HCT116 (cell line): Measurements from ENCODE around the gene FAM47E. TPM values are rescaled to one million over a fixed set of nuclear protein-coding genes. Genes with fewer than 3 reads are reported as not detected.

Source experiments
- ATAC-seq: fragments of 200-7000 bp; cut with Tn5 transposase; 2 replicates; pipeline ENCODE4 v1.9.1; 2020; ENCODE audit warnings: mild to moderate bottlenecking, moderate library complexity
- BruUV-seq: library from RNA; stranded (reverse); fragments of 400-500 nt; replicated peaks from 2 replicates; lab custom pipeline; 2021; lab: Mats Ljungman, UMichigan
- CTCF ChIA-PET: fragments of 300-600 bp; sonication (Branson Sonifier 250); formaldehyde crosslinking; loops from one replicate; lab custom pipeline; 2021; ENCODE audit warnings: antibody characterized with exemption; lab: Charles Lee
- POLR2A ChIA-PET: fragments of 300-600, 350-600 bp; sonication (Branson Sonifier 250); formaldehyde crosslinking; loops from one replicate; lab custom pipeline; 2021; ENCODE audit warnings: antibody characterized with exemption; lab: Charles Lee
- RAD21 ChIA-PET, 2 experiments: fragments of 300-600 bp; sonication (Branson Sonifier 250); formaldehyde crosslinking; loops; one replicate each; lab custom pipeline; 2023; ENCODE audit warnings: low total read pairs in 2 of 2; ENCODE audit not compliant: uncharacterized antibody in 2 of 2, unreplicated experiment in 2 of 2, low non-redundant PET in 1 of 2; lab: Charles Lee
- DNase-seq: peaks from one replicate; pipeline ENCODE4 v3.0.0-alpha.2; 2010; ENCODE audit warnings: low read depth, low spot score
- H2AFZ ChIP-seq: fragments of 200-600 bp; shearing (Covaris generic), sonication (generic); 2 replicates; pipeline ENCODE4 v1.6.1; 2017; ENCODE audit warnings: low read depth, mixed run types, mixed read lengths, antibody characterized with exemption, low read length; ENCODE audit not compliant: poor library complexity, severe bottlenecking
- H3K27ac ChIP-seq: 2 replicates; pipeline ENCODE4 v1.5.1; 2012; ENCODE audit warnings: low read depth, low read length
- H3K27me3 ChIP-seq: fragments of 200-600 bp; sonication (generic); 2 replicates; pipeline ENCODE4 v1.6.1; 2016; ENCODE audit warnings: mixed run types, low read length, mixed read lengths; ENCODE audit not compliant: insufficient read depth
- H3K36me3 ChIP-seq, 2 experiments: fragments of 200-500 bp in 1 of 2; fragments of 200-600 bp in 1 of 2; sonication (Bioruptor generic) in 1 of 2; sonication (generic) in 1 of 2; 2 replicates each; pipeline versions ENCODE4 v1.5.1 to v1.6.1; 2014 to 2016; ENCODE audit warnings: low read length in 2 of 2, inconsistent platforms in 1 of 2, mixed read lengths in 1 of 2, mixed run types in 1 of 2; ENCODE audit not compliant: insufficient read depth in 2 of 2, control insufficient read depth in 1 of 2
- H3K4me1 ChIP-seq, 2 experiments: fragments of 200-600 bp in 1 of 2; sonication (generic) in 1 of 2; 2 replicates each; pipeline versions ENCODE4 v1.5.1 to v1.6.1; 2012 to 2017; ENCODE audit warnings: low read length in 2 of 2, inconsistent platforms in 1 of 2, mild to moderate bottlenecking in 1 of 2, mixed read lengths in 1 of 2, mixed run types in 1 of 2, moderate library complexity in 1 of 2; ENCODE audit not compliant: insufficient read depth in 2 of 2, control insufficient read depth in 1 of 2
- H3K4me2 ChIP-seq: fragments of 200-600 bp; sonication (generic); 2 replicates; pipeline ENCODE4 v1.6.1; 2017; ENCODE audit warnings: mixed run types, low read length, mixed read lengths
- H3K4me3 ChIP-seq, 2 experiments: fragments of 200-600 bp in 1 of 2; sonication (generic) in 1 of 2; replicated peaks in 1 of 2; 2 replicates each; pipeline ENCODE4 v1.5.1; 2011 to 2016; ENCODE audit warnings: low read length in 2 of 2, control low read depth in 1 of 2, low read depth in 1 of 2, mild to moderate bottlenecking in 1 of 2, mixed read lengths in 1 of 2, mixed run types in 1 of 2
- H3K79me2 ChIP-seq: fragments of 200-600 bp; sonication (generic); 2 replicates; pipeline ENCODE4 v1.6.1; 2017; ENCODE audit warnings: mild to moderate bottlenecking, mixed run types, low read length, moderate library complexity, mixed read lengths; ENCODE audit not compliant: insufficient read depth
- H3K9ac ChIP-seq: fragments of 200-600 bp; sonication (generic); 2 replicates; pipeline ENCODE4 v1.6.1; 2016; ENCODE audit warnings: low read length, mixed read lengths
- H3K9me2 ChIP-seq: fragments of 200-600 bp; sonication (generic), shearing (Covaris generic); 2 replicates; pipeline ENCODE4 v1.6.1; 2017; ENCODE audit warnings: mixed run types, mild to moderate bottlenecking, moderate library complexity; ENCODE audit not compliant: insufficient read depth
- H3K9me3 ChIP-seq, 2 experiments: fragments of 200-500 bp in 1 of 2; fragments of 200-600 bp in 1 of 2; sonication (Bioruptor generic) in 1 of 2; sonication (generic) in 1 of 2; 2 replicates each; pipeline ENCODE4 v1.6.1; 2014 to 2017; ENCODE audit warnings: low read length in 2 of 2, mixed read lengths in 2 of 2, inconsistent platforms in 1 of 2, low read depth in 1 of 2, mild to moderate bottlenecking in 1 of 2, mixed run types in 1 of 2, moderate library complexity in 1 of 2; ENCODE audit not compliant: control insufficient read depth in 1 of 2, insufficient read depth in 1 of 2
- H4K20me1 ChIP-seq: fragments of 200-600 bp; sonication (generic), shearing (Covaris generic); 2 replicates; pipeline ENCODE4 v1.6.1; 2017; ENCODE audit warnings: mixed run types, mild to moderate bottlenecking, moderate library complexity; ENCODE audit not compliant: insufficient read depth
- POLR2AphosphoS5 ChIP-seq: IDR thresholded peaks from 2 replicates; pipeline ENCODE4 v1.6.1; 2011; ENCODE audit warnings: mild to moderate bottlenecking, low read depth, low read length, moderate library complexity
- RAD21 ChIP-seq: IDR thresholded peaks from 2 replicates; pipeline ENCODE4 v1.6.1; 2012; ENCODE audit warnings: low read depth, mild to moderate bottlenecking
- SP1 ChIP-seq: IDR thresholded peaks from 2 replicates; pipeline ENCODE4 v1.6.1; 2012; ENCODE audit warnings: low read depth
- TCF7L2 ChIP-seq: IDR thresholded peaks from 2 replicates; pipeline ENCODE4 v1.7.0; 2011; ENCODE audit warnings: borderline replicate concordance, inconsistent platforms; ENCODE audit not compliant: insufficient read depth, insufficient read length; ENCODE audit errors: extremely low read depth
- YY1 ChIP-seq: IDR thresholded peaks from 2 replicates; pipeline ENCODE4 v1.6.1; 2011; ENCODE audit warnings: low read length, low read depth, moderate library complexity, mild to moderate bottlenecking; ENCODE audit not compliant: insufficient replicate concordance; ENCODE audit errors: extremely low read depth
- ZFX ChIP-seq: fragments of 450-650 bp; IDR thresholded peaks from 2 replicates; pipeline ENCODE4 v1.6.1; 2017
- intact Hi-C: fragments of 100-400 bp; cut with micrococcal nuclease; formaldehyde crosslinking; loops from 2 replicates; pipeline ENCODE4 v1.10.0; 2022
- total RNA-seq: library from RNA; stranded (reverse); gene quantifications from one replicate; pipeline ENCODE4 v1.2.1, GENCODE V29; 2021; ENCODE audit not compliant: unreplicated experiment
- TF ChIP-seq, protein P1 (sequence below): IDR thresholded peaks from 2 replicates; pipeline ENCODE4 v1.6.1; 2012; ENCODE audit warnings: low read depth
- TF ChIP-seq, protein P2 (sequence below): IDR thresholded peaks from 2 replicates; pipeline ENCODE4 v1.6.1; 2012
- TF ChIP-seq, protein P3 (sequence below): IDR thresholded peaks from 2 replicates; pipeline ENCODE4 v1.6.1; 2011; ENCODE audit warnings: mild to moderate bottlenecking, low read length, moderate library complexity; ENCODE audit not compliant: insufficient replicate concordance; ENCODE audit errors: extremely low read depth

The FAM47E gene
- total RNA-seq, 1 experiment from 2014 or later: 0.91 TPM

DNA sequence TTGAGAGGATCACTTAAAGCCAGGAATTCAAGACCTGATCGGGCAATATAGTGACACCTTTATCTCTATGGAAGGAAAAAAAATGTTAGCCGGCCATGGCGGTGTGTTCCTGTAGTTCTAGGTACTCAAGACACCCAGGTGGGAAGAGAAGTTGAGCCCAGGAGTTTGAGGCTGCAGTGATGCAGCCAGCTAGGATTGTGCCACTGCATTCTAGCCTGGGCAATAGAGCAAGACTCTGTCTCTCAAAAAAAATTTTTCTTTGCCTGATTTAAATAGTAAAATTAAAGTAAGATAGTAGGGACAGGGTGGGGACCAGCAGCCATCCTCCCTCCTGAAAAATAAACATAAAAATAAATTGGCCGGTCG lies 16.9 kb upstream of the FAM47E start (continued):
- TF ChIP-seq, protein P1, sequence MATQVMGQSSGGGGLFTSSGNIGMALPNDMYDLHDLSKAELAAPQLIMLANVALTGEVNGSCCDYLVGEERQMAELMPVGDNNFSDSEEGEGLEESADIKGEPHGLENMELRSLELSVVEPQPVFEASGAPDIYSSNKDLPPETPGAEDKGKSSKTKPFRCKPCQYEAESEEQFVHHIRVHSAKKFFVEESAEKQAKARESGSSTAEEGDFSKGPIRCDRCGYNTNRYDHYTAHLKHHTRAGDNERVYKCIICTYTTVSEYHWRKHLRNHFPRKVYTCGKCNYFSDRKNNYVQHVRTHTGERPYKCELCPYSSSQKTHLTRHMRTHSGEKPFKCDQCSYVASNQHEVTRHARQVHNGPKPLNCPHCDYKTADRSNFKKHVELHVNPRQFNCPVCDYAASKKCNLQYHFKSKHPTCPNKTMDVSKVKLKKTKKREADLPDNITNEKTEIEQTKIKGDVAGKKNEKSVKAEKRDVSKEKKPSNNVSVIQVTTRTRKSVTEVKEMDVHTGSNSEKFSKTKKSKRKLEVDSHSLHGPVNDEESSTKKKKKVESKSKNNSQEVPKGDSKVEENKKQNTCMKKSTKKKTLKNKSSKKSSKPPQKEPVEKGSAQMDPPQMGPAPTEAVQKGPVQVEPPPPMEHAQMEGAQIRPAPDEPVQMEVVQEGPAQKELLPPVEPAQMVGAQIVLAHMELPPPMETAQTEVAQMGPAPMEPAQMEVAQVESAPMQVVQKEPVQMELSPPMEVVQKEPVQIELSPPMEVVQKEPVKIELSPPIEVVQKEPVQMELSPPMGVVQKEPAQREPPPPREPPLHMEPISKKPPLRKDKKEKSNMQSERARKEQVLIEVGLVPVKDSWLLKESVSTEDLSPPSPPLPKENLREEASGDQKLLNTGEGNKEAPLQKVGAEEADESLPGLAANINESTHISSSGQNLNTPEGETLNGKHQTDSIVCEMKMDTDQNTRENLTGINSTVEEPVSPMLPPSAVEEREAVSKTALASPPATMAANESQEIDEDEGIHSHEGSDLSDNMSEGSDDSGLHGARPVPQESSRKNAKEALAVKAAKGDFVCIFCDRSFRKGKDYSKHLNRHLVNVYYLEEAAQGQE: no peak
- TF ChIP-seq SP1 (no peak), ZFX (no peak)

DNA sequence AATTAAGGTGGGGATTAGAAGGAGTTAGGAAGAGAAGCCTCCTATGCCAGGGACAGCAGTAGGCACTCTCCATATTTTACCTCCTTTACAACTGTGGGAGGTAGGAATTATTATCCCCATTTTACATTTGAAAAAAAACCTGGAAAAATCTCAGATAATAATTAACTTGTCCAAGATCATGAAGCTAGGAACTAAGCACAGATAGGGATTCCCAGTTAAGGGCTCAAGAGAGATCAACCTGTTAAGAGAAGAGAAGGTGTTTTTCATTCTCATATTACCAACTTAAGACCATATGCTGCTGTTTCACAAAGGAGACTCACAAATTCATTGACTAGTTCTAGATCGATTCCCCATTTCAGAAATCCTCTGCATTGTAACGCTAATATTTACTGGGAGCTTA lies 16.1 kb upstream of the FAM47E start:
- Histone ChIP-seq H2AFZ (peak overlapping the region; percentile 85), H3K79me2 (peaks cover 39% of the 10 kb centered on the region)
- no peak for ATAC-seq

More for the DNA sequence above, 16.1 kb upstream of the FAM47E start:
- ChIA-PET POLR2A (no interaction called here), CTCF (no interaction called here), RAD21 (no interaction called here)
- TF ChIP-seq TCF7L2: no peak
- TF ChIP-seq RAD21: no peak
- TF ChIP-seq, protein P2, sequence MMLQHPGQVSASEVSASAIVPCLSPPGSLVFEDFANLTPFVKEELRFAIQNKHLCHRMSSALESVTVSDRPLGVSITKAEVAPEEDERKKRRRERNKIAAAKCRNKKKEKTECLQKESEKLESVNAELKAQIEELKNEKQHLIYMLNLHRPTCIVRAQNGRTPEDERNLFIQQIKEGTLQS: no peak
- no peak for TF ChIP-seq ZFX
- no peak for TF ChIP-seq YY1
- TF ChIP-seq, protein P3, sequence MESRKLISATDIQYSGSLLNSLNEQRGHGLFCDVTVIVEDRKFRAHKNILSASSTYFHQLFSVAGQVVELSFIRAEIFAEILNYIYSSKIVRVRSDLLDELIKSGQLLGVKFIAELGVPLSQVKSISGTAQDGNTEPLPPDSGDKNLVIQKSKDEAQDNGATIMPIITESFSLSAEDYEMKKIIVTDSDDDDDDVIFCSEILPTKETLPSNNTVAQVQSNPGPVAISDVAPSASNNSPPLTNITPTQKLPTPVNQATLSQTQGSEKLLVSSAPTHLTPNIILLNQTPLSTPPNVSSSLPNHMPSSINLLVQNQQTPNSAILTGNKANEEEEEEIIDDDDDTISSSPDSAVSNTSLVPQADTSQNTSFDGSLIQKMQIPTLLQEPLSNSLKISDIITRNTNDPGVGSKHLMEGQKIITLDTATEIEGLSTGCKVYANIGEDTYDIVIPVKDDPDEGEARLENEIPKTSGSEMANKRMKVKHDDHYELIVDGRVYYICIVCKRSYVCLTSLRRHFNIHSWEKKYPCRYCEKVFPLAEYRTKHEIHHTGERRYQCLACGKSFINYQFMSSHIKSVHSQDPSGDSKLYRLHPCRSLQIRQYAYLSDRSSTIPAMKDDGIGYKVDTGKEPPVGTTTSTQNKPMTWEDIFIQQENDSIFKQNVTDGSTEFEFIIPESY: no peak
- no peak for TF ChIP-seq POLR2AphosphoS5
- Histone ChIP-seq H3K9me2 (no peaks in the 10 kb centered on the region), H3K4me3 (peak overlapping the region in 1 of 2 experiments; percentile 36; a peak in 2 of 4 replicates), H3K27me3 (no peaks in the 10 kb centered on the region), H4K20me1 (no peaks in the 10 kb centered on the region), H3K4me2 (peak overlapping the region; percentile 76), H3K27ac (peak overlapping the region; percentile 54), H3K9ac (peak overlapping the region; percentile 34), H3K36me3 (peaks cover 0 to 19% of the 10 kb centered on the region in 2 experiments; a peak in 2 of 4 replicates), H3K9me3 (peaks cover 10 to 11% of the 10 kb centered on the region in 2 experiments; a peak in 3 of 4 replicates), H3K4me1 (peaks cover 17 to 26% of the 10 kb centered on the region in 2 experiments)
- BruUV-seq: no TSS peak
- no peak for DNase-seq
- intact Hi-C loops: no loop called here
